Osteocyte (in vitro differentiated cells): Measurements from ENCODE around the gene ULBP2. TPM values are rescaled to one million over a fixed set of nuclear protein-coding genes. Genes with fewer than 3 reads are reported as not detected.
A peak's percentile ranks its signal among the peaks of the same experiment; 100 is the strongest.

Source experiments
- DNase-seq: peaks from one replicate; pipeline ENCODE4 v3.0.0; 2021; ENCODE audit warnings: mixed read lengths; ENCODE audit not compliant: unreplicated experiment; ENCODE audit errors: extremely low spot score
- H3K27ac Mint-ChIP-seq: one replicate; pipeline ENCODE4 v1.8.0; 2021; ENCODE audit warnings: mild to moderate bottlenecking, mixed read lengths; ENCODE audit not compliant: unreplicated experiment
- H3K27me3 Mint-ChIP-seq: one replicate; pipeline ENCODE4 v1.8.0; 2021; ENCODE audit warnings: mixed read lengths; ENCODE audit not compliant: unreplicated experiment
- H3K36me3 Mint-ChIP-seq: one replicate; pipeline ENCODE4 v1.8.0; 2021; ENCODE audit warnings: mixed read lengths; ENCODE audit not compliant: unreplicated experiment
- H3K4me1 Mint-ChIP-seq: one replicate; pipeline ENCODE4 v1.8.0; 2021; ENCODE audit warnings: mixed read lengths; ENCODE audit not compliant: unreplicated experiment
- H3K4me3 Mint-ChIP-seq: one replicate; pipeline ENCODE4 v1.8.0; 2021; ENCODE audit warnings: mild to moderate bottlenecking, moderate library complexity, mixed read lengths; ENCODE audit not compliant: unreplicated experiment
- H3K9me3 Mint-ChIP-seq: one replicate; pipeline ENCODE4 v1.8.0; 2021; ENCODE audit warnings: mixed read lengths; ENCODE audit not compliant: unreplicated experiment
- total RNA-seq: library from RNA; stranded (reverse); gene quantifications from 2 replicates; pipeline ENCODE4 v1.2.1, GENCODE V29; 2021
- TF ChIP-seq, protein P1 (sequence below): fragments of 200-600 bp; sonication (generic); IDR thresholded peaks from 2 replicates; pipeline ENCODE4 v1.5.0; 2021; ENCODE audit warnings: antibody characterized with exemption, mild to moderate bottlenecking, moderate library complexity

Gene ULBP2
- total RNA-seq, 1 donor from 2014 or later, result 2.1 TPM

- TF ChIP-seq, protein P1, sequence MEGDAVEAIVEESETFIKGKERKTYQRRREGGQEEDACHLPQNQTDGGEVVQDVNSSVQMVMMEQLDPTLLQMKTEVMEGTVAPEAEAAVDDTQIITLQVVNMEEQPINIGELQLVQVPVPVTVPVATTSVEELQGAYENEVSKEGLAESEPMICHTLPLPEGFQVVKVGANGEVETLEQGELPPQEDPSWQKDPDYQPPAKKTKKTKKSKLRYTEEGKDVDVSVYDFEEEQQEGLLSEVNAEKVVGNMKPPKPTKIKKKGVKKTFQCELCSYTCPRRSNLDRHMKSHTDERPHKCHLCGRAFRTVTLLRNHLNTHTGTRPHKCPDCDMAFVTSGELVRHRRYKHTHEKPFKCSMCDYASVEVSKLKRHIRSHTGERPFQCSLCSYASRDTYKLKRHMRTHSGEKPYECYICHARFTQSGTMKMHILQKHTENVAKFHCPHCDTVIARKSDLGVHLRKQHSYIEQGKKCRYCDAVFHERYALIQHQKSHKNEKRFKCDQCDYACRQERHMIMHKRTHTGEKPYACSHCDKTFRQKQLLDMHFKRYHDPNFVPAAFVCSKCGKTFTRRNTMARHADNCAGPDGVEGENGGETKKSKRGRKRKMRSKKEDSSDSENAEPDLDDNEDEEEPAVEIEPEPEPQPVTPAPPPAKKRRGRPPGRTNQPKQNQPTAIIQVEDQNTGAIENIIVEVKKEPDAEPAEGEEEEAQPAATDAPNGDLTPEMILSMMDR, result no peak
- Mint-ChIP-seq H3K9me3 (no peaks in the 10 kb centered on the region), H3K36me3 (no peaks in the 10 kb centered on the region), H3K27ac (peak overlapping the region; percentile 92), H3K4me3 (peak overlapping the region; percentile 46), H3K4me1 (peaks cover 39% of the 10 kb centered on the region), H3K27me3 (peaks cover 2% of the 10 kb centered on the region)
- DNase-seq, result peak; percentile 85
These were observed 44.7 kb upstream of the ULBP2 start for GRCh38 chr6:149897015-149897697.

DNA sequence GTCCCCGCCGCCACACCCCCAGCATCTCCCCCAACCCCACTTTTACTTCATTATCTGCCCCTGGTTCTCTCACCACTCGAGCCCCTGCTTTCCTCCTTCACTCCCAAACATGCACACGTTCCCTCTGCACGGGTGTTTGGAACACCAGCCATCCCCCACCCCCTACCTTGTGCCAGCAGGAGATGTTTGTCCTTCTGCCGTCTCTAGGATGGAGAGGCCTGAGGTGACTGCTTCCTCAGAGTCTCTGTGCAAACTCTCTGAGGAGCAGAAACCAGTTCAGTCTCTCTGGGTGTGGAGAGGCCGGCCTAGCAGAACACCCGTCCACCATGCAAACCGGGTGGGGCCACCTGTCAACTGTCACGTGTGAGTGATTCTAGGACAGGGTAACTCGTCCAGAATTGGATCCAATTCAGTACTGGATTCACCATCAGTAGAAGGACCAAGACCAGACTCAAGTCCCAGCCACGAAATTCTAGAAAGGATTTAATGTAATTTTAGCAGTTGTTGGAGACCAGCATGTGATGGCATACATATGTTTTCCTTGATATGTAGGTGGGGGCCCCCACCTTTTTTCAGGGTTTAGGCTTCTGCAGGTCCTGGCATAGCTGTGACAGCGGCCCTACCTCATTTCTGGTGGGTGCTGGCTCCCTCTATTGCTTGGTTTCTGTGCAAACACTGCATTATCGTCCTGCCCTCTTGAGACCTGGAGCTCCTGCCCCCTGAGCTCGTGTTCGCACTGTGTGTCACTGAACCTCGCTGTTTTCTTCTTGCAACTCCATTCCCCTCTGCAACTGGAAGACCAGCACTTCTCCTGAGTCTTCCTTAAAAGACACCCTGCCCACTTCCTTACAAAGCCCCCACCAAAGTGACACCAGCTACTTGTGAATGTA, 43.7 kb upstream of the ULBP2 start, which contains the start of gene RAET1E:
RAET1E (minus strand) TSS at position 259 of the 890 bp plus-strand sequence. CDS start 7,212 bp downstream, outside the sequence.
- Mint-ChIP-seq H3K4me3 (peak within 1 kb of the TSS; percentile 46), H3K9me3 (no peaks in the 10 kb centered on the region), H3K27me3 (peaks cover 7% of the 10 kb centered on the region), H3K36me3 (no peaks in the 10 kb centered on the region), H3K27ac (peak within 1 kb of the TSS; percentile 92), H3K4me1 (peaks cover 39% of the 10 kb centered on the region)
- DNase-seq, result peak; percentile 51
- TF ChIP-seq, protein P1, result no peak

- H3K9me3 Mint-ChIP-seq, result no peaks in the 10 kb centered on the region
- H3K27ac Mint-ChIP-seq, result no peak overlapping the region
- peaks cover 10% of the 10 kb centered on the region for H3K27me3 Mint-ChIP-seq
- peaks cover 39% of the 10 kb centered on the region for H3K4me1 Mint-ChIP-seq
- no peaks in the 10 kb centered on the region for H3K36me3 Mint-ChIP-seq
- no peak overlapping the region for H3K4me3 Mint-ChIP-seq
- peak; percentile 75 for DNase-seq
- TF ChIP-seq, protein P1, result no peak
These were observed 42.8 kb upstream of the ULBP2 start for GRCh38 chr6:149898966-149899365.

- Mint-ChIP-seq H3K36me3 (no peaks in the 10 kb centered on the region), H3K27ac (no peak overlapping the region), H3K9me3 (no peaks in the 10 kb centered on the region), H3K4me1 (peaks cover 38% of the 10 kb centered on the region), H3K4me3 (no peak overlapping the region), H3K27me3 (peaks cover 10% of the 10 kb centered on the region)
- TF ChIP-seq, protein P1, result no peak
- peak; percentile 32 for DNase-seq
These were observed 42.3 kb upstream of the ULBP2 start for GRCh38 chr6:149899486-149899885.
